Measurements from ENCODE around the gene TFAP2C. TPM values are rescaled to one million over a fixed set of nuclear protein-coding genes. Genes with fewer than 3 reads are reported as not detected.
"Not testable (repeated sequence)": the region's sequence is repeated elsewhere in the genome, so short reads cannot be mapped to it uniquely, and the experiment has no call there.

Gene TFAP2C
- polyA plus RNA-seq, 1 experiment = 0.07 TPM

GRCh38 chr20:56614196-56614595 is 14.9 kb upstream of the TFAP2C start:
- no peak for DNase-seq (ENCODE audit: low read depth, low spot score)
- TF ChIP-seq CTCF (IDR thresholded peaks at IDR 0.05; ENCODE audit: low read depth, low read length) = no peak
- ChIA-PET POLR2A (no interaction called here), CTCF (no interaction called here)
- Histone ChIP-seq H3K4me3 (ENCODE audit: low read depth, low read length) (no peak overlapping the region), H3K27ac (ENCODE audit: low read depth, low read length) (no peak overlapping the region), H3K9me3 (ENCODE audit: control insufficient read depth, insufficient read depth, low read length) (no peaks in the 10 kb centered on the region; the same call in 1 of the 2 replicates), H3K27me3 (ENCODE audit: control insufficient read depth, insufficient read depth, low read length) (no peaks in the 10 kb centered on the region)

GRCh38 chr20:56616716-56617115 is 12.4 kb upstream of the TFAP2C start:
- ChIA-PET CTCF (no interaction called here), POLR2A (no interaction called here)
- Histone ChIP-seq H3K27me3 (ENCODE audit: control insufficient read depth, insufficient read depth, low read length) (no peaks in the 10 kb centered on the region), H3K9me3 (ENCODE audit: control insufficient read depth, insufficient read depth, low read length) (no peaks in the 10 kb centered on the region), H3K4me3 (ENCODE audit: low read depth, low read length) (no peak overlapping the region), H3K27ac (ENCODE audit: low read depth, low read length) (no peak overlapping the region)
- no peak for TF ChIP-seq CTCF (IDR thresholded peaks at IDR 0.05; ENCODE audit: low read depth, low read length)
- DNase-seq (ENCODE audit: low read depth, low spot score) = no peak

DNA sequence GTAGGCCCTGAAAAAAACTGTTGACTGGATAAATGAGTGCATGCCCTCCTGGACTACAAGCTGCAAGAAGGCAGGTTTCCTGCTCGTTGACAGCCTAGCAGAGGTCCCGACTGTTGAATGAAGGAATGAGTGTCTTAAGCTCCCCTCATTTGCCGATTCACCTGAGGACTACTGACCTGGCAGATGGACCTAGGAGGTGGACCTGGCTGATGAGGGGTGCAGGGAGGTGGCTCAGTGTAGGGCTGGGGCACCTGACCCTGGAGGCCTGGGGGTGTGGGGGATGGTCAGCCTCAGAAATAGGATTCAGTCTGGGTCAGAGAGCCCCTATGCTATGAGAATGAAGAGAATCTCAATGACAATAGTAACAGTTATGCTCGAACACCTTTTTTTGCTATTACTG is 11.6 kb upstream of the TFAP2C start:
- ChIA-PET CTCF (no interaction called here), POLR2A (no interaction called here)
- no peak for TF ChIP-seq CTCF (IDR thresholded peaks at IDR 0.05; ENCODE audit: low read depth, low read length)
- Histone ChIP-seq H3K27me3 (ENCODE audit: control insufficient read depth, insufficient read depth, low read length) (no peaks in the 10 kb centered on the region), H3K9me3 (ENCODE audit: control insufficient read depth, insufficient read depth, low read length) (no peaks in the 10 kb centered on the region), H3K4me3 (ENCODE audit: low read depth, low read length) (no peak overlapping the region), H3K27ac (ENCODE audit: low read depth, low read length) (no peak overlapping the region)
- no peak for DNase-seq (ENCODE audit: low read depth, low spot score)

- H3K4me3 ChIP-seq (ENCODE audit: low read depth, low read length) = no peak overlapping the region
Observed at GRCh38 chr20:56621730-56622129, 7.4 kb upstream of the TFAP2C start.

GRCh38 chr20:56623930-56624329 is 5.2 kb upstream of the TFAP2C start:
- H3K9me3 ChIP-seq (ENCODE audit: control insufficient read depth, insufficient read depth, low read length); CTCF ChIA-PET; POLR2A ChIA-PET; DNase-seq (ENCODE audit: low read depth, low spot score); H3K27ac ChIP-seq (ENCODE audit: low read depth, low read length); H3K4me3 ChIP-seq (ENCODE audit: low read depth, low read length): not testable (repeated sequence)
- peaks cover 43% of the 10 kb centered on the region for H3K27me3 ChIP-seq (ENCODE audit: control insufficient read depth, insufficient read depth, low read length)

More at GRCh38 chr20:56621730-56622129, 7.4 kb upstream of the TFAP2C start:
- no peak for DNase-seq (ENCODE audit: low read depth, low spot score)
- Histone ChIP-seq H3K27ac (ENCODE audit: low read depth, low read length) (no peak overlapping the region), H3K27me3 (ENCODE audit: control insufficient read depth, insufficient read depth, low read length) (peaks cover 22% of the 10 kb centered on the region), H3K9me3 (ENCODE audit: control insufficient read depth, insufficient read depth, low read length) (peaks cover 7% of the 10 kb centered on the region; the same call in 1 of the 2 replicates)
- no peak for TF ChIP-seq CTCF (IDR thresholded peaks at IDR 0.05; ENCODE audit: low read depth, low read length)
- ChIA-PET CTCF (no interaction called here), POLR2A (no interaction called here)

Measured in AG04450 (cell line).